M059J (cell line): ENCODE results near the gene NUDT16. TPM values are rescaled to one million over a fixed set of nuclear protein-coding genes. Genes with fewer than 3 reads are reported as not detected.

Experiments used
- total RNA-seq: library from RNA; depleted of rRNA; stranded (reverse); fragments of >200 nt; shearing (Covaris generic); gene quantifications from 2 replicates; pipeline ENCODE4 v1.2.3, GENCODE V29; 2014; rRNA removed

NUDT16 gene
- total RNA-seq, 1 experiment from 2014 or later: 12.3 TPM

Other genes with a start within 250 kb of the NUDT16 start
- gene MRPL3, start 121.2 kb downstream of the NUDT16 start, total RNA-seq: 216 and 237 TPM in 2 replicates